IPS-15b (cell line): ENCODE measurements around the gene GPR183.

Experiments used
- H3K27me3 ChIP-seq: one replicate; pipeline ENCODE4 v1.6.1; 2013; ENCODE audit warnings: low read length; ENCODE audit not compliant: control insufficient read depth, insufficient read depth
- H3K36me3 ChIP-seq: one replicate; pipeline ENCODE4 v1.6.1; 2013; ENCODE audit warnings: low read length; ENCODE audit not compliant: control insufficient read depth, insufficient read depth
- H3K4me1 ChIP-seq: one replicate; pipeline ENCODE4 v1.6.1; 2013; ENCODE audit warnings: mild to moderate bottlenecking, low read length; ENCODE audit not compliant: control insufficient read depth, insufficient read depth
- H3K4me3 ChIP-seq: one replicate; pipeline ENCODE4 v1.5.1; 2013; ENCODE audit warnings: low read depth, low read length
- H3K9ac ChIP-seq: one replicate; pipeline ENCODE4 v1.6.1; 2013; ENCODE audit warnings: low read depth, mild to moderate bottlenecking, low read length
- H3K9me3 ChIP-seq: one replicate; pipeline ENCODE4 v1.6.1; 2013; ENCODE audit warnings: mild to moderate bottlenecking, low read length; ENCODE audit not compliant: control insufficient read depth, insufficient read depth

GPR183 gene

GRCh38 chr13:99285432-99286182 is 21.6 kb downstream of the GPR183 start:
- H3K4me1 ChIP-seq, result no peaks in the 10 kb centered on the region
- no peak overlapping the region for H3K9ac ChIP-seq
- H3K4me3 ChIP-seq, result no peak overlapping the region
- no peaks in the 10 kb centered on the region for H3K27me3 ChIP-seq
- no peaks in the 10 kb centered on the region for H3K36me3 ChIP-seq
- no peaks in the 10 kb centered on the region for H3K9me3 ChIP-seq

DNA sequence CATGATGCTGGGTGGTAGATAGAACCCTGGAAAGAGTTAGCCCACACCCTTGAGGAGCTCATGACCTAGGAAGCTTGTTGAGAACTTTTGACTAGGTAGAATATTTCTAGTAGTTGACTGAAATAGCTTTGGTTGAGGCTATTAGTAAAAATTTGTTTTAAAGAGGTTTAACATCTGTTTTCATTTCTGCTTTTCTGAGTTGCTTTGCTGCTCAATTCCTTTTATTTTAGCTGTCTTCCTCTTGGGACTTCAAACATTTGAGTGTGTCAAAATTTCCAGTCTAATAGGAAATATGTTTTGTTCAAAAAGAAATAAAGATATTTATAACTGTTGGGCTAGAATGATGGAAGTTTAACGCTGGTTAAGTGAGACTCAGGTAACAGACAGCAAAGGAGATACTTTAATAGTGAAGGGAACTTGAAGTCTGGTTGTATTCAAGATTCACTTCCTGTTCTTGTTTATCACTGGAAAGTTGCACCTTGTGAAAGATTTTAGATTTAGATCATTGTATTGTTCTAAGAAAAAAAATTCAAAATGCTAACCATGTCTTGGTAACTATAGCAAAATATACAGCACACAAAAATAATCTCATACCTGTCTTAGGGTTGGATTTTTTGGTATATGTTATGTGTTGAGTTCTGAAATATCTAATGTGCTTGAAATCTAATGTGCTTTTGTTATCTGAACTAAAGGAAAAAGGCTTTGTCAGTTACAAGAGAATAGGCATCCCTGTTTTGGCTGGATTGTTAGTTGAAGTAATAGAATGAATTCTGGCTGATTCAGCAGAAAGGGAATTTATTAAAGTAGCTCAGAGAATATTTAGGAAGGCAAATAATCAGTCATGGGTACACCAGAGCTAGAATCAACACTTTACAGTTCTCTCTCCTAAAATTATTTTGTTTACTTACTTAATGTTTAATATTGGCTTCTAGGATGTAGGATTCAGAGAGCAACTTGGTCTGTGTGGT is 24.7 kb downstream of the GPR183 start:
- Histone ChIP-seq H3K36me3 (no peaks in the 10 kb centered on the region), H3K9me3 (no peaks in the 10 kb centered on the region), H3K9ac (no peak overlapping the region), H3K27me3 (no peaks in the 10 kb centered on the region), H3K4me3 (no peak overlapping the region), H3K4me1 (no peaks in the 10 kb centered on the region)

DNA sequence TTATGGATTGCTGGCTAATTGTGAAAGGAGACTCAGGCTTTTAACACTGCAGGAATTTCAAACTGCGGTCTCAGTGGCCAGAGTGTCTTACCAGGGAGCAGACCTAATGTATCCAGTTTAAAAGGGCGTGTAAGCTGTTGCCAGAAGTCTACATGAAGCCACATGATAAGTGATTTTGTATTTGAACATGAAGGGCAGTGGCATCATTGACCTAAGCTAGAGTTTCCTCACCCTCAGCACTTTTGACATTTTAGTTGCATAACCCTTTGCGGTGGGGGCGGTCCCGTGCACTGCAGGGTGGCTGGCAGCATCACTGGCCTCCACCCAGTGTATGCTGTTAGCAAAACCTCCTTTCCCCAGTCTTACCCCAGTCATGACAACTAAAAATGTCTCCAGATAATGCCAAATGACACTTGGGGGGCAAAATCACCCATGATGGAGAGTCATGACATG is 25.4 kb downstream of the GPR183 start:
- H3K36me3 ChIP-seq, result no peaks in the 10 kb centered on the region
- no peaks in the 10 kb centered on the region for H3K4me1 ChIP-seq
- H3K9ac ChIP-seq, result no peak overlapping the region
- no peaks in the 10 kb centered on the region for H3K27me3 ChIP-seq
- no peaks in the 10 kb centered on the region for H3K9me3 ChIP-seq
- no peak overlapping the region for H3K4me3 ChIP-seq

DNA sequence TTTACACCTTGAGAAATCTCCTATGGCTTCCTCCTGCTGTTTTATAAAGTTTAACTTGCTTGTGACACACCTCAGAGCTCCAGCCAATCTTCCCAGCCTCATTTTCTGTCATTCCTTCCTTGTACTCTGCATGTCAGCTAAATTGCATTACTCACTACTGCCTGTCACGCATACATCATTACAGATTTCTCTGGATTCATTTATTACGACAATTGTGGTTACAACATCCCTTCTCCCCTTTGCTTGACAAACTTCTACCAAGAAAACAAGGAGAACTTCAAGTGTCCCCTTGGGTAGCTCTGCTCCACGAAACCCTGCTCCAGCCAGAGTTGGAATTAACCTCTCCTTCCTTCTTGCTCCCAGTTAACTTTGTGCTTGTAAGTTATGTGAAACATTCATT is 27.0 kb downstream of the GPR183 start:
- Histone ChIP-seq H3K9ac (no peak overlapping the region), H3K36me3 (no peaks in the 10 kb centered on the region), H3K27me3 (no peaks in the 10 kb centered on the region), H3K9me3 (no peaks in the 10 kb centered on the region), H3K4me3 (no peak overlapping the region), H3K4me1 (peaks cover 2% of the 10 kb centered on the region)

DNA sequence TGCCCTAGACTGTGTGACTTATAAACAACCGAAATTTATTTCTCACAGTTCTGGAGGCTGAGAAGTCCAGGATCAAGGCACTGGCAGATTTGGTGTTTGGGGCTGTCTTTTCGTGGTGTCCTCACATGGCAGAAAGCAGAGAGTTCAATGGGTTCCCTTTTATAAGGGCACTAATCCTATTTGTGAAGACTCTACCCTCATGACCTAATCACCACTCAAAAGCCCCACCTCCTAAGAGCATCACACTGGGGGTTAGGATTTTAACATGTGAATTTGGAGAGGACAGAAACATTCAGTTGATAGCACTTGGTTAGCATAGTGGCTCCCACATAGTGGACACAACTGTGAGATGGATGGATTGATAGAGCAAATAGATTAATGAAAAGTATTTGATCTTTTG is 27.6 kb downstream of the GPR183 start:
- H3K9ac ChIP-seq, result no peak overlapping the region

GRCh38 chr13:99278843-99279242 is 28.4 kb downstream of the GPR183 start:
- Histone ChIP-seq H3K36me3 (no peaks in the 10 kb centered on the region), H3K27me3 (no peaks in the 10 kb centered on the region), H3K9ac (no peak overlapping the region), H3K4me1 (peaks cover 2% of the 10 kb centered on the region), H3K4me3 (no peak overlapping the region), H3K9me3 (no peaks in the 10 kb centered on the region)

More for the DNA sequence above, 27.6 kb downstream of the GPR183 start:
- H3K4me3 ChIP-seq, result no peak overlapping the region
- H3K36me3 ChIP-seq, result no peaks in the 10 kb centered on the region
- H3K9me3 ChIP-seq, result no peaks in the 10 kb centered on the region
- H3K4me1 ChIP-seq, result peaks cover 2% of the 10 kb centered on the region
- H3K27me3 ChIP-seq, result no peaks in the 10 kb centered on the region

GRCh38 chr13:99278200-99278599 is 29.0 kb downstream of the GPR183 start:
- H3K9me3 ChIP-seq, result no peaks in the 10 kb centered on the region
- no peaks in the 10 kb centered on the region for H3K27me3 ChIP-seq
- no peak overlapping the region for H3K9ac ChIP-seq
- H3K4me3 ChIP-seq, result no peak overlapping the region
- H3K4me1 ChIP-seq, result peaks cover 2% of the 10 kb centered on the region
- no peaks in the 10 kb centered on the region for H3K36me3 ChIP-seq

DNA sequence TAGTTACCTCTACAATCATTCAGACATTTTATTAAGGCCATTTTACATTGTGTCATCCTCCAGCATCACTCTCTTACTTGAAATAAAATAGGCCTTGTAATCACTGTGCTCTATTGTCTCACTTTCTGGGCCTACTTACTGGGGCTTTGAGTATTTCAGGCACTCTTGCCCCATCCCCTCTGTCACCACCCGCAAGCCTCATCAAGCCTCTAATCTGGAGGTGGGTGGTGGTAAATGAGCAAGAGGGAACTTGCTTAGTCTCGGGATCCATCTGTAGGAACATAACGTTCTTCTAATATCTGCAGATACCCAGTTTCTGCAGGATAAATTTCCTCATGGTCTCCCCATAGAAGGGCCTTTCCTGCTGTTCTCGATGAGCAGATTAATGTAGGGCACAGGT is 29.6 kb downstream of the GPR183 start:
- H3K4me3 ChIP-seq, result no peak overlapping the region
- H3K9ac ChIP-seq, result no peak overlapping the region
- peaks cover 1% of the 10 kb centered on the region for H3K36me3 ChIP-seq
- no peaks in the 10 kb centered on the region for H3K27me3 ChIP-seq
- H3K9me3 ChIP-seq, result no peaks in the 10 kb centered on the region
- peaks cover 2% of the 10 kb centered on the region for H3K4me1 ChIP-seq

DNA sequence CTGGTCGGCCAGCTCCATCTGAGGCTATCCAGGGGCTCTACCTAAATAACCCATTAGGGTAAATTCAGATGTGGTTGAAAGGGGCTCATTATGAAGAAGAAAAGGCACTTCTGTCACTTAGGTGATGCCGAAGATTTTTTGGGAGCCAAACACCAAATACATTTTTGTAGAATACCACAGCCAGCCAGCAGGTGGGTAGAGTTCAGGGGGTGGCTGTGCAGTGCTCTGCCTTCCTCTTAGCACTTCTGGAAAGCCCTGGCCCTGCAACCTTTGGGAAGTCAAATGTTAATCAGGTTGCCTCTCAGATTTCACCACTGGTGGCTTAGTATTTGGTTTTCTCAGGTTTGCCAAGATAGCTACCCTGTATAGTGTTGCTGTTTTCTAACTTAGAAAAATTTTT is 30.5 kb downstream of the GPR183 start:
- Histone ChIP-seq H3K36me3 (peaks cover 2% of the 10 kb centered on the region), H3K4me3 (no peak overlapping the region), H3K4me1 (peaks cover 2% of the 10 kb centered on the region), H3K9ac (no peak overlapping the region), H3K9me3 (no peaks in the 10 kb centered on the region), H3K27me3 (no peaks in the 10 kb centered on the region)

GRCh38 chr13:99275093-99275469 is 32.1 kb downstream of the GPR183 start:
- H3K27me3 ChIP-seq, result no peaks in the 10 kb centered on the region
- H3K36me3 ChIP-seq, result peaks cover 2% of the 10 kb centered on the region
- H3K9ac ChIP-seq, result no peak overlapping the region
- H3K9me3 ChIP-seq, result no peaks in the 10 kb centered on the region
- H3K4me3 ChIP-seq, result no peak overlapping the region
- peaks cover 2% of the 10 kb centered on the region for H3K4me1 ChIP-seq

GRCh38 chr13:99273128-99273527 is 34.1 kb downstream of the GPR183 start:
- Histone ChIP-seq H3K9me3 (no peaks in the 10 kb centered on the region), H3K9ac (no peak overlapping the region), H3K27me3 (no peaks in the 10 kb centered on the region), H3K36me3 (peaks cover 2% of the 10 kb centered on the region), H3K4me1 (peaks cover 2% of the 10 kb centered on the region), H3K4me3 (no peak overlapping the region)

GRCh38 chr13:99272481-99272880 is 34.7 kb downstream of the GPR183 start:
- Histone ChIP-seq H3K4me1 (peaks cover 2% of the 10 kb centered on the region), H3K9ac (no peak overlapping the region), H3K27me3 (no peaks in the 10 kb centered on the region), H3K36me3 (peaks cover 5% of the 10 kb centered on the region), H3K9me3 (no peaks in the 10 kb centered on the region), H3K4me3 (no peak overlapping the region)
